ENCODE results near the gene BACE2.

DNA sequence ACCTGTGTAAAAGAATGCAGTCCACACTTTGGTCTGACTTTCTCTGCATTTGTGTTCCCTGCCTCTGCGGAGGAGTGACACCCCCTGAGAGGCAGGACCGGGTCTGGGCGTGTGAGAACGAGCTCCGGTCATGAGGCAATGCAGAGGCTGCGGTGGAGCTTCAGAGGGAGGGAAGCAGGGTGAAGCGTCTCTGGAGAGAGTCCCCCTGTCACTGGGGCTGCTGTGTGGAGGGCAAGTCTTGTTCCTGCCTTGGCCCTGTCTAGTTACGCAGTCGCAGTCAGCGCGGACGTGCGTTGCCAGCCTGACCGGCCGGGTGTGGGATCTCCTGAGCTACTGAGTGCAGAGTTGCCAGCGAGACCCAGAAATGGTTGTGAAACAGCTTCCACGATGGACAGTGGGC, 48.5 kb downstream of the BACE2 start:
- TF ChIP-seq EZH2 (IDR thresholded peaks at IDR 0.05; ENCODE audit: low read length, missing control alignments) = no peak
- TF ChIP-seq, protein P1, sequence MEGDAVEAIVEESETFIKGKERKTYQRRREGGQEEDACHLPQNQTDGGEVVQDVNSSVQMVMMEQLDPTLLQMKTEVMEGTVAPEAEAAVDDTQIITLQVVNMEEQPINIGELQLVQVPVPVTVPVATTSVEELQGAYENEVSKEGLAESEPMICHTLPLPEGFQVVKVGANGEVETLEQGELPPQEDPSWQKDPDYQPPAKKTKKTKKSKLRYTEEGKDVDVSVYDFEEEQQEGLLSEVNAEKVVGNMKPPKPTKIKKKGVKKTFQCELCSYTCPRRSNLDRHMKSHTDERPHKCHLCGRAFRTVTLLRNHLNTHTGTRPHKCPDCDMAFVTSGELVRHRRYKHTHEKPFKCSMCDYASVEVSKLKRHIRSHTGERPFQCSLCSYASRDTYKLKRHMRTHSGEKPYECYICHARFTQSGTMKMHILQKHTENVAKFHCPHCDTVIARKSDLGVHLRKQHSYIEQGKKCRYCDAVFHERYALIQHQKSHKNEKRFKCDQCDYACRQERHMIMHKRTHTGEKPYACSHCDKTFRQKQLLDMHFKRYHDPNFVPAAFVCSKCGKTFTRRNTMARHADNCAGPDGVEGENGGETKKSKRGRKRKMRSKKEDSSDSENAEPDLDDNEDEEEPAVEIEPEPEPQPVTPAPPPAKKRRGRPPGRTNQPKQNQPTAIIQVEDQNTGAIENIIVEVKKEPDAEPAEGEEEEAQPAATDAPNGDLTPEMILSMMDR (conservative IDR thresholded peaks at IDR 0.05 in 1 of 2, IDR thresholded peaks at IDR 0.05 in 1 of 2; ENCODE audit: low read depth in 1 of 2, low read length in 2 of 2) = no peak

Data from fibroblast of lung (primary cell).